Measurements from ENCODE around the gene STEEP1. TPM values are rescaled to one million over a fixed set of nuclear protein-coding genes. Genes with fewer than 3 reads are reported as not detected.

STEEP1 gene
- 42.2 TPM for total RNA-seq (2021; ENCODE audit: unreplicated experiment)
- 26.3 TPM for polyA plus RNA-seq (2012; ENCODE audit: insufficient read length)
- Bru-seq, nascent RNA, result percentile 69 among the genes with signal in this experiment
- percentile 70 among the genes with signal in this experiment for BruChase-seq, experiment 1, labeled RNA remaining after a 2-hour chase
- percentile 84 among the genes with signal in this experiment for BruChase-seq, experiment 2, labeled RNA remaining after a 6-hour chase
- long read RNA-seq, transcript CXorf56-204 (7 exons, 1,056 nt), result major isoform, 7 of 10 reads
- long read RNA-seq, partial matches to known transcripts, result 0 of 10 reads
- long read RNA-seq, other reads (novel, unspliced or antisense), result 3 of 10 reads

DNA sequence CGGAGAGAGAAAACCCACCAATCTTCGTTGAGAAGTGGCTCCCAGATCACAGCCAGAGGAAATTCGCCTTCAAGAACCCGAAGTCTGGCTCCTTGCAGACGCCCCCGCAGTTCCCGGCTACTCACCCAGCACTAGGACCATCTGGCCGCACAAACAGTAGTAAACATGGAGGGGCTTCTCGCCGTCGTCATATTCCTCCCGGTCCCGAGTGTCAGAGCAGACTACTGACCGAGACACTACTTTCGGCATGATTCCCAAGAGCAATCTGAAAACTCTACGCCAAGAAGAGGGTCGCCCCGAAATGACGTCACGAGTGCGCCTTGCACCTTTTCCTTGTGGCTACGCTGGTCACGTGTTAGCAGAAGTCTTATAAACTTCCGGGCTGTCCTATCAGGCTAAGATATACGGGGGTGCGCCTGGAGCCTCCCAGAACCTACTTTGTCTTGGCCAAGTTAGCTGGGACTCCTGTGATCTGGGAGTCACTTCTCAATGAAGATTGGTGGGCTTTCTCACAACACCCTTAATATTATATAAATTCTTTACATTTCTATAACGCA is at the start of gene STEEP1:
TSS of gene STEEP1 (minus strand) at position 303 of the 557 bp plus-strand sequence. CDS start at position 249, 54 bp downstream.
- H3K4me3 ChIP-seq (ENCODE audit: low read depth in 2 of 2, low read length in 2 of 2), result peak within 1 kb of the TSS; percentile 77 to 97
- DNase-seq (ENCODE audit: low read depth, low spot score), result peak; percentile 84
- peak; percentile 98 for ATAC-seq
- H3K36me3 ChIP-seq (ENCODE audit: control insufficient read depth, insufficient read depth, low read length), result peaks cover 3% of the 10 kb centered on the region; the same call in 1 of the 2 replicates
- no peaks in the 10 kb centered on the region for H3K27me3 ChIP-seq (ENCODE audit: control insufficient read depth, insufficient read depth, low read length)
- POLR2A ChIA-PET, result interaction anchor here (0.6 to 1.0 kb wide), 2 partner anchors 13 to 81 kb away, joined by 4 to 6 read pairs; no protein-coding TSS in a partner anchor
- H3K4me1 ChIP-seq (ENCODE audit: control insufficient read depth, insufficient read depth, low read length), result no peaks in the 10 kb centered on the region
- peak within 1 kb of the TSS; percentile 89 for H3K27ac ChIP-seq (ENCODE audit: low read length)
- TF ChIP-seq TCF7L2 (IDR thresholded peaks at IDR 0.05; ENCODE audit: low read depth, low read length) (0 out of 2 replicates have a peak, but pooled peaks have one; percentile 34), SIN3A (IDR thresholded peaks at IDR 0.05; ENCODE audit: borderline replicate concordance, insufficient read depth, low read depth, low read length) (peak; percentile 77; the same call in 1 of the 2 replicates), POLR2AphosphoS5 (IDR thresholded peaks at IDR 0.05; ENCODE audit: low read depth, low read length) (peak; percentile 88)
- TF ChIP-seq, protein P1, sequence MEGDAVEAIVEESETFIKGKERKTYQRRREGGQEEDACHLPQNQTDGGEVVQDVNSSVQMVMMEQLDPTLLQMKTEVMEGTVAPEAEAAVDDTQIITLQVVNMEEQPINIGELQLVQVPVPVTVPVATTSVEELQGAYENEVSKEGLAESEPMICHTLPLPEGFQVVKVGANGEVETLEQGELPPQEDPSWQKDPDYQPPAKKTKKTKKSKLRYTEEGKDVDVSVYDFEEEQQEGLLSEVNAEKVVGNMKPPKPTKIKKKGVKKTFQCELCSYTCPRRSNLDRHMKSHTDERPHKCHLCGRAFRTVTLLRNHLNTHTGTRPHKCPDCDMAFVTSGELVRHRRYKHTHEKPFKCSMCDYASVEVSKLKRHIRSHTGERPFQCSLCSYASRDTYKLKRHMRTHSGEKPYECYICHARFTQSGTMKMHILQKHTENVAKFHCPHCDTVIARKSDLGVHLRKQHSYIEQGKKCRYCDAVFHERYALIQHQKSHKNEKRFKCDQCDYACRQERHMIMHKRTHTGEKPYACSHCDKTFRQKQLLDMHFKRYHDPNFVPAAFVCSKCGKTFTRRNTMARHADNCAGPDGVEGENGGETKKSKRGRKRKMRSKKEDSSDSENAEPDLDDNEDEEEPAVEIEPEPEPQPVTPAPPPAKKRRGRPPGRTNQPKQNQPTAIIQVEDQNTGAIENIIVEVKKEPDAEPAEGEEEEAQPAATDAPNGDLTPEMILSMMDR (IDR thresholded peaks at IDR 0.05), result no peak
- TF ChIP-seq, protein P2, sequence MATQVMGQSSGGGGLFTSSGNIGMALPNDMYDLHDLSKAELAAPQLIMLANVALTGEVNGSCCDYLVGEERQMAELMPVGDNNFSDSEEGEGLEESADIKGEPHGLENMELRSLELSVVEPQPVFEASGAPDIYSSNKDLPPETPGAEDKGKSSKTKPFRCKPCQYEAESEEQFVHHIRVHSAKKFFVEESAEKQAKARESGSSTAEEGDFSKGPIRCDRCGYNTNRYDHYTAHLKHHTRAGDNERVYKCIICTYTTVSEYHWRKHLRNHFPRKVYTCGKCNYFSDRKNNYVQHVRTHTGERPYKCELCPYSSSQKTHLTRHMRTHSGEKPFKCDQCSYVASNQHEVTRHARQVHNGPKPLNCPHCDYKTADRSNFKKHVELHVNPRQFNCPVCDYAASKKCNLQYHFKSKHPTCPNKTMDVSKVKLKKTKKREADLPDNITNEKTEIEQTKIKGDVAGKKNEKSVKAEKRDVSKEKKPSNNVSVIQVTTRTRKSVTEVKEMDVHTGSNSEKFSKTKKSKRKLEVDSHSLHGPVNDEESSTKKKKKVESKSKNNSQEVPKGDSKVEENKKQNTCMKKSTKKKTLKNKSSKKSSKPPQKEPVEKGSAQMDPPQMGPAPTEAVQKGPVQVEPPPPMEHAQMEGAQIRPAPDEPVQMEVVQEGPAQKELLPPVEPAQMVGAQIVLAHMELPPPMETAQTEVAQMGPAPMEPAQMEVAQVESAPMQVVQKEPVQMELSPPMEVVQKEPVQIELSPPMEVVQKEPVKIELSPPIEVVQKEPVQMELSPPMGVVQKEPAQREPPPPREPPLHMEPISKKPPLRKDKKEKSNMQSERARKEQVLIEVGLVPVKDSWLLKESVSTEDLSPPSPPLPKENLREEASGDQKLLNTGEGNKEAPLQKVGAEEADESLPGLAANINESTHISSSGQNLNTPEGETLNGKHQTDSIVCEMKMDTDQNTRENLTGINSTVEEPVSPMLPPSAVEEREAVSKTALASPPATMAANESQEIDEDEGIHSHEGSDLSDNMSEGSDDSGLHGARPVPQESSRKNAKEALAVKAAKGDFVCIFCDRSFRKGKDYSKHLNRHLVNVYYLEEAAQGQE (IDR thresholded peaks at IDR 0.05; ENCODE audit: insufficient read depth in 1 of 2, low read depth in 2 of 2, low read length in 1 of 2), result no peak
- intact Hi-C loops (cut with micrococcal nuclease; ENCODE audit: unreplicated experiment) (no loop called here), in situ Hi-C loops (cut with HindIII; ENCODE audit: low pct_unique_long_range_greater_than_20kb, low sequenced_read_pairs) (no loop called here)
- no peaks in the 10 kb centered on the region for H3K9me3 ChIP-seq (ENCODE audit: control insufficient read depth, insufficient read depth, low read depth, low read length)
- CTCF ChIA-PET, result no interaction called here
- BruUV-seq (replicated peaks), result no TSS peak

DNA sequence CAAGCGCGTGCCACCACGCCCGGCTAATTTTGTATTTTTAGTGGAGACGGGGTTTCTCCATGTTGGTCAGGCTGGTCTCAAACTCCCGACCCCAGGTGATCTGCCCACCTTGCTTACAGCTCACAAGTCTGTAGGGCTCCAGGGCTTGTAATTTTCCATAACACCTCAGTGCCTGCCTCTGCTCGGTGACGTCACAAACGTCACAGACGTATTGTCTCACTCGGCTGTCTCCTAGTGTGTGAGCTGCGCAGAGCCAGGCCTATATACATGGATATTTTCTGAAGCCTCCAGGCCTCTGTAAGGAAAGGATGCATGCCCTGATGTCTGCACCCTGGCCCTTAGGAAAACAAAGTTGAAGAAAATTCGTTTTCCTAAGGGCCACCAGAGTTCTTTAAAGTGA is 49.6 kb upstream of the STEEP1 start:
- Histone ChIP-seq H3K36me3 (ENCODE audit: control insufficient read depth, insufficient read depth, low read length) (no peaks in the 10 kb centered on the region), H3K9me3 (ENCODE audit: control insufficient read depth, insufficient read depth, low read depth, low read length) (no peaks in the 10 kb centered on the region), H3K4me1 (ENCODE audit: control insufficient read depth, insufficient read depth, low read length) (no peaks in the 10 kb centered on the region), H3K27ac (ENCODE audit: low read length) (no peak overlapping the region), H3K4me3 (ENCODE audit: low read depth in 2 of 2, low read length in 2 of 2) (no peak overlapping the region), H3K27me3 (ENCODE audit: control insufficient read depth, insufficient read depth, low read length) (no peaks in the 10 kb centered on the region)
- in situ Hi-C loops (cut with HindIII; ENCODE audit: low pct_unique_long_range_greater_than_20kb, low sequenced_read_pairs), result no loop called here
- ChIA-PET POLR2A (interaction anchor here (0.7 kb wide), 1 partner anchor 135 kb away, joined by 3 read pairs; no protein-coding TSS in a partner anchor), CTCF (no interaction called here)
- DNase-seq (ENCODE audit: low read depth, low spot score), result no peak
- no peak for ATAC-seq
- BruUV-seq (replicated peaks), result no TSS peak
- TF ChIP-seq, protein P1 (IDR thresholded peaks at IDR 0.05), result no peak
- TF ChIP-seq TCF7L2 (IDR thresholded peaks at IDR 0.05; ENCODE audit: low read depth, low read length), result no peak
- TF ChIP-seq SIN3A (IDR thresholded peaks at IDR 0.05; ENCODE audit: borderline replicate concordance, insufficient read depth, low read depth, low read length), result no peak
- no peak for TF ChIP-seq POLR2AphosphoS5 (IDR thresholded peaks at IDR 0.05; ENCODE audit: low read depth, low read length)
- TF ChIP-seq, protein P2 (IDR thresholded peaks at IDR 0.05; ENCODE audit: insufficient read depth in 1 of 2, low read depth in 2 of 2, low read length in 1 of 2), result no peak
- intact Hi-C loops (cut with micrococcal nuclease; ENCODE audit: unreplicated experiment), result loop anchor here (10.0 kb wide), 2 partner anchors 110 to 140 kb away; partner anchors contain the start of gene SOWAHD
